Activated T-cell treated with anti-CD3 and anti-CD28 coated beads, Interleukin-2, amount 50 U/mL, for 4 hours (primary cell): ENCODE measurements around the gene FAM168A. TPM values are rescaled to one million over a fixed set of nuclear protein-coding genes. Genes with fewer than 3 reads are reported as not detected.
A peak's percentile ranks its signal among the peaks of the same experiment; 100 is the strongest.

Experiments
- ATAC-seq, 2 donors: fragments of 200-7000 bp; cut with Tn5 transposase; one replicate each; pipeline ENCODE4 v1.10.0; 2021
- DNase-seq: peaks from one replicate; pipeline ENCODE4 v3.0.0-alpha.2; 2020
- H3K27me3 Mint-ChIP-seq: one replicate; pipeline ENCODE4 v1.8.0; 2021; ENCODE audit warnings: low read depth, mixed read lengths
- H3K36me3 Mint-ChIP-seq: one replicate; pipeline ENCODE4 v1.8.0; 2022; ENCODE audit warnings: mixed read lengths; ENCODE audit not compliant: insufficient read depth
- H3K4me1 Mint-ChIP-seq: one replicate; pipeline ENCODE4 v1.8.0; 2021; ENCODE audit warnings: low read depth, mixed read lengths
- H3K4me3 Mint-ChIP-seq: one replicate; pipeline ENCODE4 v1.8.0; 2021; ENCODE audit warnings: mild to moderate bottlenecking, moderate library complexity, mixed read lengths
- H3K9me3 Mint-ChIP-seq: one replicate; pipeline ENCODE4 v1.8.0; 2021; ENCODE audit warnings: mixed read lengths
- total RNA-seq, 3 donors: library from RNA; stranded (reverse); gene quantifications; one replicate each; pipeline ENCODE4 v1.2.1, GENCODE V29; 2021

Gene FAM168A
- total RNA-seq, 3 donors from 2014 or later: 7.2 to 8.7 (median 8.3) TPM

- H3K4me3 Mint-ChIP-seq: no peak overlapping the region
- ATAC-seq: no peak
- no peaks in the 10 kb centered on the region for H3K27me3 Mint-ChIP-seq
- no peak for DNase-seq
- H3K36me3 Mint-ChIP-seq: no peaks in the 10 kb centered on the region
- no peaks in the 10 kb centered on the region for H3K9me3 Mint-ChIP-seq
- peaks cover 24% of the 10 kb centered on the region for H3K4me1 Mint-ChIP-seq
Observed at GRCh38 chr11:73372375-73372993, 225.4 kb downstream of the FAM168A start.

- Mint-ChIP-seq H3K4me3 (no peak overlapping the region), H3K4me1 (peaks cover 32% of the 10 kb centered on the region), H3K9me3 (no peaks in the 10 kb centered on the region), H3K27me3 (no peaks in the 10 kb centered on the region), H3K36me3 (no peaks in the 10 kb centered on the region)
- DNase-seq (peak; percentile 20), ATAC-seq (peak in 1 of 2 donors; percentile 15)
Observed at GRCh38 chr11:73367482-73368024, 230.4 kb downstream of the FAM168A start.

GRCh38 chr11:73366953-73367352, 231.0 kb downstream of the FAM168A start:
- Mint-ChIP-seq H3K36me3 (no peaks in the 10 kb centered on the region), H3K27me3 (no peaks in the 10 kb centered on the region), H3K4me1 (peaks cover 32% of the 10 kb centered on the region), H3K9me3 (no peaks in the 10 kb centered on the region), H3K4me3 (no peak overlapping the region)
- DNase-seq (no peak), ATAC-seq (no peak)

- H3K4me1 Mint-ChIP-seq: peaks cover 32% of the 10 kb centered on the region
- no peak for DNase-seq
- peak overlapping the region; percentile 45 for H3K4me3 Mint-ChIP-seq
- no peaks in the 10 kb centered on the region for H3K36me3 Mint-ChIP-seq
- peak; percentile 55 to 69 for ATAC-seq
- no peaks in the 10 kb centered on the region for H3K9me3 Mint-ChIP-seq
- H3K27me3 Mint-ChIP-seq: no peaks in the 10 kb centered on the region
Observed at GRCh38 chr11:73366265-73366610, 231.7 kb downstream of the FAM168A start.

- Mint-ChIP-seq H3K4me1 (peaks cover 32% of the 10 kb centered on the region), H3K36me3 (no peaks in the 10 kb centered on the region), H3K4me3 (peak overlapping the region; percentile 45), H3K27me3 (no peaks in the 10 kb centered on the region), H3K9me3 (no peaks in the 10 kb centered on the region)
- DNase-seq (no peak), ATAC-seq (no peak)
Observed at GRCh38 chr11:73365352-73366264, 232.3 kb downstream of the FAM168A start.

- H3K36me3 Mint-ChIP-seq: no peaks in the 10 kb centered on the region
- H3K4me3 Mint-ChIP-seq: no peak overlapping the region
- no peaks in the 10 kb centered on the region for H3K9me3 Mint-ChIP-seq
- no peak for DNase-seq
- no peaks in the 10 kb centered on the region for H3K27me3 Mint-ChIP-seq
- no peak for ATAC-seq
- peaks cover 28% of the 10 kb centered on the region for H3K4me1 Mint-ChIP-seq
Observed at GRCh38 chr11:73363147-73363546, 234.8 kb downstream of the FAM168A start.

GRCh38 chr11:73361953-73362776, 235.7 kb downstream of the FAM168A start:
- no peak overlapping the region for H3K4me3 Mint-ChIP-seq
- DNase-seq (no peak), ATAC-seq (no peak)
- H3K4me1 Mint-ChIP-seq: peaks cover 19% of the 10 kb centered on the region
- H3K27me3 Mint-ChIP-seq: no peaks in the 10 kb centered on the region
- no peaks in the 10 kb centered on the region for H3K9me3 Mint-ChIP-seq
- no peaks in the 10 kb centered on the region for H3K36me3 Mint-ChIP-seq

GRCh38 chr11:73360743-73361369, 237.1 kb downstream of the FAM168A start:
- no peak for ATAC-seq
- H3K9me3 Mint-ChIP-seq: no peaks in the 10 kb centered on the region
- no peak for DNase-seq
- H3K27me3 Mint-ChIP-seq: no peaks in the 10 kb centered on the region
- no peak overlapping the region for H3K4me3 Mint-ChIP-seq
- peaks cover 6% of the 10 kb centered on the region for H3K4me1 Mint-ChIP-seq
- no peaks in the 10 kb centered on the region for H3K36me3 Mint-ChIP-seq

- DNase-seq: peak; percentile 27
- Mint-ChIP-seq H3K36me3 (no peaks in the 10 kb centered on the region), H3K4me3 (no peak overlapping the region), H3K4me1 (no peaks in the 10 kb centered on the region), H3K9me3 (no peaks in the 10 kb centered on the region), H3K27me3 (no peaks in the 10 kb centered on the region)
- peak in 1 of 2 donors; percentile 23 for ATAC-seq
Observed at GRCh38 chr11:73359930-73360742, 237.8 kb downstream of the FAM168A start.

GRCh38 chr11:73359341-73359740, 238.6 kb downstream of the FAM168A start:
- Mint-ChIP-seq H3K27me3 (no peaks in the 10 kb centered on the region), H3K4me1 (no peaks in the 10 kb centered on the region), H3K36me3 (no peaks in the 10 kb centered on the region), H3K9me3 (no peaks in the 10 kb centered on the region), H3K4me3 (no peak overlapping the region)
- DNase-seq (no peak), ATAC-seq (no peak)

GRCh38 chr11:73358071-73358470, 239.8 kb downstream of the FAM168A start:
- DNase-seq (no peak), ATAC-seq (no peak)
- Mint-ChIP-seq H3K9me3 (no peaks in the 10 kb centered on the region), H3K4me3 (no peak overlapping the region), H3K27me3 (no peaks in the 10 kb centered on the region), H3K4me1 (no peaks in the 10 kb centered on the region), H3K36me3 (no peaks in the 10 kb centered on the region)

GRCh38 chr11:73356979-73357860, 240.7 kb downstream of the FAM168A start:
- H3K9me3 Mint-ChIP-seq: no peaks in the 10 kb centered on the region
- H3K36me3 Mint-ChIP-seq: no peaks in the 10 kb centered on the region
- ATAC-seq (no peak), DNase-seq (no peak)
- no peaks in the 10 kb centered on the region for H3K4me1 Mint-ChIP-seq
- no peaks in the 10 kb centered on the region for H3K27me3 Mint-ChIP-seq
- no peak overlapping the region for H3K4me3 Mint-ChIP-seq
